HCT116 (cell line): ENCODE data around the gene GABARAPL1. TPM values are rescaled to one million over a fixed set of nuclear protein-coding genes. Genes with fewer than 3 reads are reported as not detected.

ENCODE experiments used
- ATAC-seq: fragments of 200-7000 bp; cut with Tn5 transposase; 2 replicates; pipeline ENCODE4 v1.9.1; 2020; ENCODE audit warnings: mild to moderate bottlenecking, moderate library complexity
- BruUV-seq: library from RNA; stranded (reverse); fragments of 400-500 nt; replicated peaks from 2 replicates; lab custom pipeline; 2021; lab: Mats Ljungman, UMichigan
- CTCF ChIA-PET: fragments of 300-600 bp; sonication (Branson Sonifier 250); formaldehyde crosslinking; loops from one replicate; lab custom pipeline; 2021; ENCODE audit warnings: antibody characterized with exemption; lab: Charles Lee
- POLR2A ChIA-PET: fragments of 300-600, 350-600 bp; sonication (Branson Sonifier 250); formaldehyde crosslinking; loops from one replicate; lab custom pipeline; 2021; ENCODE audit warnings: antibody characterized with exemption; lab: Charles Lee
- RAD21 ChIA-PET, 2 experiments: fragments of 300-600 bp; sonication (Branson Sonifier 250); formaldehyde crosslinking; loops; one replicate each; lab custom pipeline; 2023; ENCODE audit warnings: low total read pairs in 2 of 2; ENCODE audit not compliant: uncharacterized antibody in 2 of 2, unreplicated experiment in 2 of 2, low non-redundant PET in 1 of 2; lab: Charles Lee
- DNase-seq: peaks from one replicate; pipeline ENCODE4 v3.0.0-alpha.2; 2010; ENCODE audit warnings: low read depth, low spot score
- H2AFZ ChIP-seq: fragments of 200-600 bp; shearing (Covaris generic), sonication (generic); 2 replicates; pipeline ENCODE4 v1.6.1; 2017; ENCODE audit warnings: low read depth, mixed run types, mixed read lengths, antibody characterized with exemption, low read length; ENCODE audit not compliant: poor library complexity, severe bottlenecking
- H3K27ac ChIP-seq: 2 replicates; pipeline ENCODE4 v1.5.1; 2012; ENCODE audit warnings: low read depth, low read length
- H3K27me3 ChIP-seq: fragments of 200-600 bp; sonication (generic); 2 replicates; pipeline ENCODE4 v1.6.1; 2016; ENCODE audit warnings: mixed run types, low read length, mixed read lengths; ENCODE audit not compliant: insufficient read depth
- H3K36me3 ChIP-seq, 2 experiments: fragments of 200-500 bp in 1 of 2; fragments of 200-600 bp in 1 of 2; sonication (Bioruptor generic) in 1 of 2; sonication (generic) in 1 of 2; 2 replicates each; pipeline versions ENCODE4 v1.5.1 to v1.6.1; 2014 to 2016; ENCODE audit warnings: low read length in 2 of 2, inconsistent platforms in 1 of 2, mixed read lengths in 1 of 2, mixed run types in 1 of 2; ENCODE audit not compliant: insufficient read depth in 2 of 2, control insufficient read depth in 1 of 2
- H3K4me1 ChIP-seq, 2 experiments: fragments of 200-600 bp in 1 of 2; sonication (generic) in 1 of 2; 2 replicates each; pipeline versions ENCODE4 v1.5.1 to v1.6.1; 2012 to 2017; ENCODE audit warnings: low read length in 2 of 2, inconsistent platforms in 1 of 2, mild to moderate bottlenecking in 1 of 2, mixed read lengths in 1 of 2, mixed run types in 1 of 2, moderate library complexity in 1 of 2; ENCODE audit not compliant: insufficient read depth in 2 of 2, control insufficient read depth in 1 of 2
- H3K4me2 ChIP-seq: fragments of 200-600 bp; sonication (generic); 2 replicates; pipeline ENCODE4 v1.6.1; 2017; ENCODE audit warnings: mixed run types, low read length, mixed read lengths
- H3K4me3 ChIP-seq, 2 experiments: fragments of 200-600 bp in 1 of 2; sonication (generic) in 1 of 2; replicated peaks in 1 of 2; 2 replicates each; pipeline ENCODE4 v1.5.1; 2011 to 2016; ENCODE audit warnings: low read length in 2 of 2, control low read depth in 1 of 2, low read depth in 1 of 2, mild to moderate bottlenecking in 1 of 2, mixed read lengths in 1 of 2, mixed run types in 1 of 2
- H3K79me2 ChIP-seq: fragments of 200-600 bp; sonication (generic); 2 replicates; pipeline ENCODE4 v1.6.1; 2017; ENCODE audit warnings: mild to moderate bottlenecking, mixed run types, low read length, moderate library complexity, mixed read lengths; ENCODE audit not compliant: insufficient read depth
- H3K9ac ChIP-seq: fragments of 200-600 bp; sonication (generic); 2 replicates; pipeline ENCODE4 v1.6.1; 2016; ENCODE audit warnings: low read length, mixed read lengths
- H3K9me2 ChIP-seq: fragments of 200-600 bp; sonication (generic), shearing (Covaris generic); 2 replicates; pipeline ENCODE4 v1.6.1; 2017; ENCODE audit warnings: mixed run types, mild to moderate bottlenecking, moderate library complexity; ENCODE audit not compliant: insufficient read depth
- H3K9me3 ChIP-seq, 2 experiments: fragments of 200-500 bp in 1 of 2; fragments of 200-600 bp in 1 of 2; sonication (Bioruptor generic) in 1 of 2; sonication (generic) in 1 of 2; 2 replicates each; pipeline ENCODE4 v1.6.1; 2014 to 2017; ENCODE audit warnings: low read length in 2 of 2, mixed read lengths in 2 of 2, inconsistent platforms in 1 of 2, low read depth in 1 of 2, mild to moderate bottlenecking in 1 of 2, mixed run types in 1 of 2, moderate library complexity in 1 of 2; ENCODE audit not compliant: control insufficient read depth in 1 of 2, insufficient read depth in 1 of 2
- H4K20me1 ChIP-seq: fragments of 200-600 bp; sonication (generic), shearing (Covaris generic); 2 replicates; pipeline ENCODE4 v1.6.1; 2017; ENCODE audit warnings: mixed run types, mild to moderate bottlenecking, moderate library complexity; ENCODE audit not compliant: insufficient read depth
- CBX3 ChIP-seq: IDR thresholded peaks from 2 replicates; pipeline ENCODE4 v1.6.1; 2012; ENCODE audit warnings: low read depth
- CEBPB ChIP-seq: IDR thresholded peaks from 2 replicates; pipeline ENCODE4 v1.6.1; 2012; ENCODE audit warnings: low read depth
- ELF1 ChIP-seq: IDR thresholded peaks from 2 replicates; pipeline ENCODE4 v1.6.1; 2012; ENCODE audit warnings: low read depth, borderline replicate concordance
- EZH2 ChIP-seq: fragments of 200-600 bp; sonication (generic); IDR thresholded peaks from 2 replicates; pipeline ENCODE4 v1.6.1; 2017; ENCODE audit warnings: antibody characterized with exemption, mixed run types
- EZH2phosphoT487 ChIP-seq: fragments of 200-600 bp; IDR thresholded peaks from 2 replicates; pipeline ENCODE4 v1.6.1; 2018; ENCODE audit warnings: antibody characterized with exemption, borderline replicate concordance
- FOSL1 ChIP-seq: IDR thresholded peaks from 2 replicates; pipeline ENCODE4 v1.6.1; 2012; ENCODE audit warnings: low read depth
- JUND ChIP-seq: IDR thresholded peaks from 2 replicates; pipeline ENCODE4 v1.6.1; 2012
- POLR2AphosphoS5 ChIP-seq: IDR thresholded peaks from 2 replicates; pipeline ENCODE4 v1.6.1; 2011; ENCODE audit warnings: mild to moderate bottlenecking, low read depth, low read length, moderate library complexity
- RAD21 ChIP-seq: IDR thresholded peaks from 2 replicates; pipeline ENCODE4 v1.6.1; 2012; ENCODE audit warnings: low read depth, mild to moderate bottlenecking
- SP1 ChIP-seq: IDR thresholded peaks from 2 replicates; pipeline ENCODE4 v1.6.1; 2012; ENCODE audit warnings: low read depth
- TCF7L2 ChIP-seq: IDR thresholded peaks from 2 replicates; pipeline ENCODE4 v1.7.0; 2011; ENCODE audit warnings: borderline replicate concordance, inconsistent platforms; ENCODE audit not compliant: insufficient read depth, insufficient read length; ENCODE audit errors: extremely low read depth
- YY1 ChIP-seq: IDR thresholded peaks from 2 replicates; pipeline ENCODE4 v1.6.1; 2011; ENCODE audit warnings: low read length, low read depth, moderate library complexity, mild to moderate bottlenecking; ENCODE audit not compliant: insufficient replicate concordance; ENCODE audit errors: extremely low read depth
- ZFX ChIP-seq: fragments of 450-650 bp; IDR thresholded peaks from 2 replicates; pipeline ENCODE4 v1.6.1; 2017
- ZNF274 ChIP-seq: fragments of 200-500 bp; sonication (Bioruptor generic); IDR thresholded peaks from 2 replicates; pipeline ENCODE4 v1.6.1; 2014; ENCODE audit warnings: mild to moderate bottlenecking, low read depth, low read length, inconsistent platforms
- intact Hi-C: fragments of 100-400 bp; cut with micrococcal nuclease; formaldehyde crosslinking; loops from 2 replicates; pipeline ENCODE4 v1.10.0; 2022
- total RNA-seq: library from RNA; stranded (reverse); gene quantifications from one replicate; pipeline ENCODE4 v1.2.1, GENCODE V29; 2021; ENCODE audit not compliant: unreplicated experiment
- TF ChIP-seq, protein P1 (sequence below), 3 experiments: fragments of 200-600 bp in 1 of 3; sonication (generic) in 1 of 3; IDR thresholded peaks in 2 of 3; conservative IDR thresholded peaks in 1 of 3; 2 replicates each; pipeline ENCODE4 v1.5.1; 2012 to 2017; ENCODE audit warnings: low read depth in 2 of 3, low read length in 2 of 3, antibody characterized with exemption in 1 of 3, borderline replicate concordance in 1 of 3, control low read depth in 1 of 3, mild to moderate bottlenecking in 1 of 3, mixed read lengths in 1 of 3, mixed run types in 1 of 3, moderate library complexity in 1 of 3; ENCODE audit not compliant: insufficient read depth in 1 of 3
- TF ChIP-seq, protein P2 (sequence below): IDR thresholded peaks from 2 replicates; pipeline ENCODE4 v1.6.1; 2012; ENCODE audit warnings: low read depth
- TF ChIP-seq, protein P3 (sequence below): IDR thresholded peaks from 2 replicates; pipeline ENCODE4 v1.6.1; 2012
- TF ChIP-seq, protein P4 (sequence below): IDR thresholded peaks from 2 replicates; pipeline ENCODE4 v1.6.1; 2011; ENCODE audit warnings: mild to moderate bottlenecking, low read length, moderate library complexity; ENCODE audit not compliant: insufficient replicate concordance; ENCODE audit errors: extremely low read depth

GABARAPL1 gene
- total RNA-seq, 1 experiment from 2014 or later: 35.5 TPM

DNA sequence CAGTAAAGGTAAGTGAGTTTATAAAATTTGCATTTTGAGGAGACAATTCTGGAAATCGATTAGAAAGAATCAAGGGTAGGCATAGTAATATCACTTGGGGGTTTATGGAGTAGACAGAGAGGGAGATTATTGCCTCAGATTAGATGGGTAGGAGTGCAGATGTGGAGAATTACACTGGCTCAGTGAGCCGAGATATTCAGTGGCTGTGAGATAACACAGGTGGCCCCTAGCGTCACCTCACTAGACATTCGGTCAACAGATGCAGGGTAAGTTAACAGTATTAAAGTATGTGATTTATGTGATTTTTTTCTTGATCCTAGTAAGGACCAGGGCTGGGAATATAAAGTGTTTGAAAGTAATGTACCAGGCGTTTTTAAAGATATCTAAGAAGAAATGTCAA lies 55.4 kb downstream of the GABARAPL1 start:
- ATAC-seq: no peak
- no peaks in the 10 kb centered on the region for H3K4me1 ChIP-seq
- H3K9me3 ChIP-seq: no peaks in the 10 kb centered on the region
- no peaks in the 10 kb centered on the region for H4K20me1 ChIP-seq
- ChIA-PET RAD21 (no interaction called here), CTCF (no interaction called here), POLR2A (no interaction called here)
- H3K9ac ChIP-seq: no peak overlapping the region
- H3K4me2 ChIP-seq: no peak overlapping the region
- H2AFZ ChIP-seq: no peak overlapping the region
- BruUV-seq: no TSS peak
- H3K27me3 ChIP-seq: no peaks in the 10 kb centered on the region
- no peak for DNase-seq
- no peaks in the 10 kb centered on the region for H3K79me2 ChIP-seq
- peaks cover 3% of the 10 kb centered on the region; the same call in 1 of the 2 replicates for H3K9me2 ChIP-seq
- no peak overlapping the region for H3K27ac ChIP-seq
- no peaks in the 10 kb centered on the region for H3K36me3 ChIP-seq
- intact Hi-C loops: no loop called here
- H3K4me3 ChIP-seq: no peak overlapping the region
- no peak for TF ChIP-seq POLR2AphosphoS5
- TF ChIP-seq JUND: no peak
- no peak for TF ChIP-seq SP1
- TF ChIP-seq CBX3: no peak
- no peak for TF ChIP-seq RAD21
- TF ChIP-seq EZH2phosphoT487: no peak
- TF ChIP-seq EZH2: no peak
- TF ChIP-seq, protein P1, sequence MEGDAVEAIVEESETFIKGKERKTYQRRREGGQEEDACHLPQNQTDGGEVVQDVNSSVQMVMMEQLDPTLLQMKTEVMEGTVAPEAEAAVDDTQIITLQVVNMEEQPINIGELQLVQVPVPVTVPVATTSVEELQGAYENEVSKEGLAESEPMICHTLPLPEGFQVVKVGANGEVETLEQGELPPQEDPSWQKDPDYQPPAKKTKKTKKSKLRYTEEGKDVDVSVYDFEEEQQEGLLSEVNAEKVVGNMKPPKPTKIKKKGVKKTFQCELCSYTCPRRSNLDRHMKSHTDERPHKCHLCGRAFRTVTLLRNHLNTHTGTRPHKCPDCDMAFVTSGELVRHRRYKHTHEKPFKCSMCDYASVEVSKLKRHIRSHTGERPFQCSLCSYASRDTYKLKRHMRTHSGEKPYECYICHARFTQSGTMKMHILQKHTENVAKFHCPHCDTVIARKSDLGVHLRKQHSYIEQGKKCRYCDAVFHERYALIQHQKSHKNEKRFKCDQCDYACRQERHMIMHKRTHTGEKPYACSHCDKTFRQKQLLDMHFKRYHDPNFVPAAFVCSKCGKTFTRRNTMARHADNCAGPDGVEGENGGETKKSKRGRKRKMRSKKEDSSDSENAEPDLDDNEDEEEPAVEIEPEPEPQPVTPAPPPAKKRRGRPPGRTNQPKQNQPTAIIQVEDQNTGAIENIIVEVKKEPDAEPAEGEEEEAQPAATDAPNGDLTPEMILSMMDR (IDR thresholded peaks at IDR 0.05 in 2 of 3, conservative IDR thresholded peaks at IDR 0.05 in 1 of 3; ENCODE audit: borderline replicate concordance in 1 of 3, insufficient read depth in 1 of 3, low read depth in 2 of 3, low read length in 2 of 3): no peak
- TF ChIP-seq CEBPB: no peak
- TF ChIP-seq TCF7L2: no peak
- TF ChIP-seq, protein P2, sequence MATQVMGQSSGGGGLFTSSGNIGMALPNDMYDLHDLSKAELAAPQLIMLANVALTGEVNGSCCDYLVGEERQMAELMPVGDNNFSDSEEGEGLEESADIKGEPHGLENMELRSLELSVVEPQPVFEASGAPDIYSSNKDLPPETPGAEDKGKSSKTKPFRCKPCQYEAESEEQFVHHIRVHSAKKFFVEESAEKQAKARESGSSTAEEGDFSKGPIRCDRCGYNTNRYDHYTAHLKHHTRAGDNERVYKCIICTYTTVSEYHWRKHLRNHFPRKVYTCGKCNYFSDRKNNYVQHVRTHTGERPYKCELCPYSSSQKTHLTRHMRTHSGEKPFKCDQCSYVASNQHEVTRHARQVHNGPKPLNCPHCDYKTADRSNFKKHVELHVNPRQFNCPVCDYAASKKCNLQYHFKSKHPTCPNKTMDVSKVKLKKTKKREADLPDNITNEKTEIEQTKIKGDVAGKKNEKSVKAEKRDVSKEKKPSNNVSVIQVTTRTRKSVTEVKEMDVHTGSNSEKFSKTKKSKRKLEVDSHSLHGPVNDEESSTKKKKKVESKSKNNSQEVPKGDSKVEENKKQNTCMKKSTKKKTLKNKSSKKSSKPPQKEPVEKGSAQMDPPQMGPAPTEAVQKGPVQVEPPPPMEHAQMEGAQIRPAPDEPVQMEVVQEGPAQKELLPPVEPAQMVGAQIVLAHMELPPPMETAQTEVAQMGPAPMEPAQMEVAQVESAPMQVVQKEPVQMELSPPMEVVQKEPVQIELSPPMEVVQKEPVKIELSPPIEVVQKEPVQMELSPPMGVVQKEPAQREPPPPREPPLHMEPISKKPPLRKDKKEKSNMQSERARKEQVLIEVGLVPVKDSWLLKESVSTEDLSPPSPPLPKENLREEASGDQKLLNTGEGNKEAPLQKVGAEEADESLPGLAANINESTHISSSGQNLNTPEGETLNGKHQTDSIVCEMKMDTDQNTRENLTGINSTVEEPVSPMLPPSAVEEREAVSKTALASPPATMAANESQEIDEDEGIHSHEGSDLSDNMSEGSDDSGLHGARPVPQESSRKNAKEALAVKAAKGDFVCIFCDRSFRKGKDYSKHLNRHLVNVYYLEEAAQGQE: no peak
- no peak for TF ChIP-seq ZFX
- TF ChIP-seq ELF1: no peak
- TF ChIP-seq FOSL1: no peak
- TF ChIP-seq, protein P3, sequence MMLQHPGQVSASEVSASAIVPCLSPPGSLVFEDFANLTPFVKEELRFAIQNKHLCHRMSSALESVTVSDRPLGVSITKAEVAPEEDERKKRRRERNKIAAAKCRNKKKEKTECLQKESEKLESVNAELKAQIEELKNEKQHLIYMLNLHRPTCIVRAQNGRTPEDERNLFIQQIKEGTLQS: no peak
- TF ChIP-seq, protein P4, sequence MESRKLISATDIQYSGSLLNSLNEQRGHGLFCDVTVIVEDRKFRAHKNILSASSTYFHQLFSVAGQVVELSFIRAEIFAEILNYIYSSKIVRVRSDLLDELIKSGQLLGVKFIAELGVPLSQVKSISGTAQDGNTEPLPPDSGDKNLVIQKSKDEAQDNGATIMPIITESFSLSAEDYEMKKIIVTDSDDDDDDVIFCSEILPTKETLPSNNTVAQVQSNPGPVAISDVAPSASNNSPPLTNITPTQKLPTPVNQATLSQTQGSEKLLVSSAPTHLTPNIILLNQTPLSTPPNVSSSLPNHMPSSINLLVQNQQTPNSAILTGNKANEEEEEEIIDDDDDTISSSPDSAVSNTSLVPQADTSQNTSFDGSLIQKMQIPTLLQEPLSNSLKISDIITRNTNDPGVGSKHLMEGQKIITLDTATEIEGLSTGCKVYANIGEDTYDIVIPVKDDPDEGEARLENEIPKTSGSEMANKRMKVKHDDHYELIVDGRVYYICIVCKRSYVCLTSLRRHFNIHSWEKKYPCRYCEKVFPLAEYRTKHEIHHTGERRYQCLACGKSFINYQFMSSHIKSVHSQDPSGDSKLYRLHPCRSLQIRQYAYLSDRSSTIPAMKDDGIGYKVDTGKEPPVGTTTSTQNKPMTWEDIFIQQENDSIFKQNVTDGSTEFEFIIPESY: no peak
- TF ChIP-seq ZNF274: no peak
- no peak for TF ChIP-seq YY1
